Fibroblast of skin of back (primary cell): ENCODE data around the gene POLR1G.
A peak's percentile ranks its signal among the peaks of the same experiment; 100 is the strongest.
"Not testable (repeated sequence)": the region's sequence is repeated elsewhere in the genome, so short reads cannot be mapped to it uniquely, and the experiment has no call there.

Source experiments
- DNase-seq: peaks from one replicate; pipeline ENCODE4 v3.0.0-alpha.2; 2013

Gene POLR1G

GRCh38 chr19:45420871-45421270 is 14.4 kb downstream of the POLR1G start:
- no peak for DNase-seq

GRCh38 chr19:45421947-45422498 is 15.6 kb downstream of the POLR1G start:
- no peak for DNase-seq

GRCh38 chr19:45423033-45423588 is 16.7 kb downstream of the POLR1G start:
- DNase-seq: no peak

GRCh38 chr19:45423589-45424190 is 17.2 kb downstream of the POLR1G start, which contains the start of gene ERCC1:
TSS of gene ERCC1 (minus strand) at chr19:45423917. CDS start at chr19:45423374, 543 bp downstream.
- DNase-seq: peak; percentile 94

GRCh38 chr19:45424191-45425058 is 18.0 kb downstream of the POLR1G start:
- peak; percentile 98 for DNase-seq

GRCh38 chr19:45428384-45429231 is 22.2 kb downstream of the POLR1G start:
- DNase-seq: peak; percentile 83

GRCh38 chr19:45429896-45430295 is 23.5 kb downstream of the POLR1G start:
- DNase-seq: not testable (repeated sequence)

- DNase-seq: not testable (repeated sequence)
Observed at GRCh38 chr19:45431008-45431407, 24.6 kb downstream of the POLR1G start.

GRCh38 chr19:45432543-45432942 is 26.1 kb downstream of the POLR1G start:
- DNase-seq: not testable (repeated sequence)

GRCh38 chr19:45437328-45437727 is 30.9 kb downstream of the POLR1G start:
- no peak for DNase-seq

GRCh38 chr19:45439190-45439568 is 32.7 kb downstream of the POLR1G start:
- DNase-seq: no peak

- peak; percentile 87 for DNase-seq
Observed at GRCh38 chr19:45439569-45440258, 33.3 kb downstream of the POLR1G start.

- no peak for DNase-seq
Observed at GRCh38 chr19:45440259-45440638, 33.8 kb downstream of the POLR1G start.

GRCh38 chr19:45440873-45441654 is 34.6 kb downstream of the POLR1G start:
- DNase-seq: peak; percentile 72

- DNase-seq: no peak
Observed at GRCh38 chr19:45442408-45442777, 35.9 kb downstream of the POLR1G start.

- DNase-seq: peak; percentile 80
Observed at GRCh38 chr19:45442778-45443461, 36.5 kb downstream of the POLR1G start.

GRCh38 chr19:45443462-45444317 is 37.2 kb downstream of the POLR1G start:
- peak; percentile 96 for DNase-seq

GRCh38 chr19:45444318-45445041 is 38.0 kb downstream of the POLR1G start:
- peak; percentile 83 for DNase-seq

GRCh38 chr19:45445139-45445538 is 38.7 kb downstream of the POLR1G start:
- DNase-seq: no peak
